Stomach (tissue), 9 donors: Measurements from ENCODE around the gene SCP2. TPM values are rescaled to one million over a fixed set of nuclear protein-coding genes. Genes with fewer than 3 reads are reported as not detected.
A peak's percentile ranks its signal among the peaks of the same experiment; 100 is the strongest.

Source experiments
- DNase-seq, 2 donors: peaks; one replicate each; pipeline versions ENCODE4 v3.0.0 to v3.0.0-alpha.2; 2013 to 2019
- H3K27ac ChIP-seq, 5 donors: fragments of 200-600 bp in 4 of 5; sonication (generic) in 4 of 5; one replicate each; pipeline ENCODE4 v1.5.1; 2013 to 2019; ENCODE audit warnings: mild to moderate bottlenecking in 1 of 5, moderate library complexity in 1 of 5
- H3K27me3 ChIP-seq, 3 donors: fragments of 200-600 bp; sonication (generic); one replicate each; pipeline ENCODE4 v1.5.1; 2017 to 2019; ENCODE audit warnings: mixed run types in 1 of 3
- H3K36me3 ChIP-seq, 4 donors: fragments of 200-600 bp; sonication (generic); 1 replicate in 3 of 4; 2 replicates in 1 of 4; pipeline ENCODE4 v1.5.1; 2016 to 2019
- H3K4me1 ChIP-seq, 4 donors: fragments of 200-600 bp; sonication (generic); one replicate each; pipeline ENCODE4 v1.5.1; 2016 to 2019
- H3K4me3 ChIP-seq, 4 donors: fragments of 200-600 bp; sonication (generic) in 3 of 4; one replicate each; pipeline ENCODE4 v1.5.1; 2016 to 2019; ENCODE audit warnings: mild to moderate bottlenecking in 1 of 4
- H3K9me3 ChIP-seq, 4 donors: fragments of 200-600 bp; sonication (generic); one replicate each; pipeline ENCODE4 v1.5.1; 2016 to 2019
- EP300 ChIP-seq: sonication (generic); formaldehyde crosslinking; IDR thresholded peaks from one replicate; pipeline ENCODE4 v1.6.1; 2017; ENCODE audit warnings: antibody characterized with exemption
- POLR2A ChIP-seq, 4 donors: fragments of 450-650 bp; IDR thresholded peaks; one replicate each; pipeline ENCODE4 v1.6.1; 2016; ENCODE audit warnings: antibody characterized with exemption in 4 of 4, control low read depth in 2 of 4, mild to moderate bottlenecking in 1 of 4, moderate library complexity in 1 of 4
- POLR2AphosphoS5 ChIP-seq, 3 donors: sonication (generic); formaldehyde crosslinking; IDR thresholded peaks; one replicate each; pipeline ENCODE4 v1.6.1; 2016; ENCODE audit warnings: antibody characterized with exemption in 3 of 3
- WGBS, 5 donors: extraction: QIAGEN DNeasy Blood & Tissue Kit in 3 of 5; methylation state at CpG; one replicate each; pipeline versions ENCODE4 v1.1.5 to v1.1.7; 2013 to 2018; 5-methylcytosine and 5-hydroxymethylcytosine counted together
- intact Hi-C: fragments of 100-400 bp; cut with DNase I; formaldehyde crosslinking; loops from one replicate; pipeline ENCODE4 v1.15.1; 2023; ENCODE audit warnings: low total_unique reads
- polyA plus RNA-seq, 3 donors: library from polyadenylated mRNA; stranded (reverse); fragments of 200-250 nt; gene quantifications; one replicate each; pipeline ENCODE4 v1.2.3, GENCODE V29; 2013
- total RNA-seq, 5 donors: library from RNA; depleted of rRNA; stranded (reverse); fragments of >200 nt; gene quantifications; one replicate each; pipeline versions ENCODE4 v1.1.0 to v1.2.3, GENCODE V29; 2014 to 2016
- TF ChIP-seq, protein P1 (sequence below), 7 experiments: fragments of 450-650 bp in 4 of 7; fragments of 200-600 bp in 3 of 7; sonication (generic) in 3 of 7; IDR thresholded peaks; one replicate each; pipeline ENCODE4 v1.5.1; 2016 to 2019; ENCODE audit warnings: antibody characterized with exemption in 7 of 7, control low read depth in 2 of 7, mild to moderate bottlenecking in 1 of 7
- donor health status: healthy with polysubstance abuse.
- donor health status: Bipolar disorder and iron deficiency.
- donor health status: healthy.

Gene SCP2
- total and polyA plus RNA-seq, 8 donors, result 45.1 to 347 (median 97.0) TPM

DNA sequence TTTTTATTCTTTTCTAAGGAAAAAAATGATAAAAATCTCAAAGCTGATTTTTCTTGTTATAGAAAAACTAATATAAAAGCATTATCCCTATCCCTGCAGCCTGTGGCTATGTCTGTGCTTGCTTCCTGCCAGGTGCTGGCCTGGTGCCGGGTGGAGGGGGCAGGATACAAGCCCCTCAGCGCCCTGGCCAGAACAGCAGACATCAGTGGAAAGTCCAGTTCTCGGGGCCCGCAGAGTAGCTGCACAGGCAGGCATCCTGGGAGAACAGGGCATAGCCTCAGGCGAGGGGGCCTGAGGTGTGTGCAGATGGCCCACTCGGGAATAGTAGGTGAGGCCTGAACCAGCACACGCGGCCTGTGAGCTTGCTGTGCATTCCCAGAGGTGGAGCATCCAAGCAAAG, 158.3 kb downstream of the SCP2 start:
- WGBS, 5 donors, result 92 to 97% (median 95%) methylated on average over 4 to 8 of the region's 8 CpGs
- H3K9me3 ChIP-seq, result no peaks in the 10 kb centered on the region
- peaks cover 0 to 27% (median 10%) of the 10 kb centered on the region in 4 donors for H3K4me1 ChIP-seq
- H3K27ac ChIP-seq, result no peak overlapping the region
- intact Hi-C loops, result no loop called here
- TF ChIP-seq POLR2A (IDR thresholded peaks at IDR 0.05), result no peak
- no peak for TF ChIP-seq EP300
- TF ChIP-seq, protein P1, sequence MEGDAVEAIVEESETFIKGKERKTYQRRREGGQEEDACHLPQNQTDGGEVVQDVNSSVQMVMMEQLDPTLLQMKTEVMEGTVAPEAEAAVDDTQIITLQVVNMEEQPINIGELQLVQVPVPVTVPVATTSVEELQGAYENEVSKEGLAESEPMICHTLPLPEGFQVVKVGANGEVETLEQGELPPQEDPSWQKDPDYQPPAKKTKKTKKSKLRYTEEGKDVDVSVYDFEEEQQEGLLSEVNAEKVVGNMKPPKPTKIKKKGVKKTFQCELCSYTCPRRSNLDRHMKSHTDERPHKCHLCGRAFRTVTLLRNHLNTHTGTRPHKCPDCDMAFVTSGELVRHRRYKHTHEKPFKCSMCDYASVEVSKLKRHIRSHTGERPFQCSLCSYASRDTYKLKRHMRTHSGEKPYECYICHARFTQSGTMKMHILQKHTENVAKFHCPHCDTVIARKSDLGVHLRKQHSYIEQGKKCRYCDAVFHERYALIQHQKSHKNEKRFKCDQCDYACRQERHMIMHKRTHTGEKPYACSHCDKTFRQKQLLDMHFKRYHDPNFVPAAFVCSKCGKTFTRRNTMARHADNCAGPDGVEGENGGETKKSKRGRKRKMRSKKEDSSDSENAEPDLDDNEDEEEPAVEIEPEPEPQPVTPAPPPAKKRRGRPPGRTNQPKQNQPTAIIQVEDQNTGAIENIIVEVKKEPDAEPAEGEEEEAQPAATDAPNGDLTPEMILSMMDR (IDR thresholded peaks at IDR 0.05), result no peak
- H3K4me3 ChIP-seq, result no peak overlapping the region
- no peaks in the 10 kb centered on the region for H3K27me3 ChIP-seq
- DNase-seq, result no peak
- H3K36me3 ChIP-seq, result peaks cover 0 to 77% (median 30%) of the 10 kb centered on the region in 4 donors

DNA sequence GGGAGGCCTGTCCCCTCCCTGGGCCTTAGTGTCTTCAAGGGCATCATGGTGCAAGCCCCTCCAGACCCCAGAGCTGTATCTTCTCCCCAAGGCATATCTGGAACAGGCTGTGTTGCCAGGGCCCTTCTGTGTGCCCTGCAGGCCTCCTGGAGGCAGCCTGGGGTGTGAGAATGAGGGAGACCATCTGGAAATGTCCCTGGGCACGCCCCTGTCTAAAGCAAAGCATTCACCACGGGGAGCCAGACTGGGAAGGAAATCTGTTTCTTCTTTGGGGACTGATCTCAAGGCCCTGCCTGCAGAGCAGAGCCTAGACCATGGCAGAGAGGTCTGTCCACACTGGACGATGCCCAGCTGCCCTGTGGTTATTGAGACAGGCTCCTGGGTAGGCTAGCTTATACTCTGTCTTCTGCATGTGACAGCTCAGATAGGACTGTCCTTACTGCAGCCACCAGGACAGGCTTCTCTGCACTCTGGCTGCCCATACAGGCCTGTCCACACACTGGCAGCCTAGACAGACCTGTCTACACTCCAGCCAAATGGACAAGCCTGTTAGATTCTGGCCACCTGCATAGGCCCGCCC, 159.5 kb downstream of the SCP2 start:
- WGBS, 5 donors, result 50 to 77% (median 70%) methylated on average over 4 of the region's 4 CpGs
- TF ChIP-seq, protein P1 (IDR thresholded peaks at IDR 0.05), result no peak
- no peaks in the 10 kb centered on the region for H3K27me3 ChIP-seq
- peaks cover 0 to 65% (median 21%) of the 10 kb centered on the region in 4 donors for H3K36me3 ChIP-seq
- intact Hi-C loops, result no loop called here
- H3K27ac ChIP-seq, result peak overlapping the region in 1 of 5 donors; percentile 1
- H3K9me3 ChIP-seq, result no peaks in the 10 kb centered on the region
- no peak for DNase-seq
- peaks cover 10 to 36% (median 20%) of the 10 kb centered on the region in 4 donors for H3K4me1 ChIP-seq
- no peak overlapping the region for H3K4me3 ChIP-seq

DNA sequence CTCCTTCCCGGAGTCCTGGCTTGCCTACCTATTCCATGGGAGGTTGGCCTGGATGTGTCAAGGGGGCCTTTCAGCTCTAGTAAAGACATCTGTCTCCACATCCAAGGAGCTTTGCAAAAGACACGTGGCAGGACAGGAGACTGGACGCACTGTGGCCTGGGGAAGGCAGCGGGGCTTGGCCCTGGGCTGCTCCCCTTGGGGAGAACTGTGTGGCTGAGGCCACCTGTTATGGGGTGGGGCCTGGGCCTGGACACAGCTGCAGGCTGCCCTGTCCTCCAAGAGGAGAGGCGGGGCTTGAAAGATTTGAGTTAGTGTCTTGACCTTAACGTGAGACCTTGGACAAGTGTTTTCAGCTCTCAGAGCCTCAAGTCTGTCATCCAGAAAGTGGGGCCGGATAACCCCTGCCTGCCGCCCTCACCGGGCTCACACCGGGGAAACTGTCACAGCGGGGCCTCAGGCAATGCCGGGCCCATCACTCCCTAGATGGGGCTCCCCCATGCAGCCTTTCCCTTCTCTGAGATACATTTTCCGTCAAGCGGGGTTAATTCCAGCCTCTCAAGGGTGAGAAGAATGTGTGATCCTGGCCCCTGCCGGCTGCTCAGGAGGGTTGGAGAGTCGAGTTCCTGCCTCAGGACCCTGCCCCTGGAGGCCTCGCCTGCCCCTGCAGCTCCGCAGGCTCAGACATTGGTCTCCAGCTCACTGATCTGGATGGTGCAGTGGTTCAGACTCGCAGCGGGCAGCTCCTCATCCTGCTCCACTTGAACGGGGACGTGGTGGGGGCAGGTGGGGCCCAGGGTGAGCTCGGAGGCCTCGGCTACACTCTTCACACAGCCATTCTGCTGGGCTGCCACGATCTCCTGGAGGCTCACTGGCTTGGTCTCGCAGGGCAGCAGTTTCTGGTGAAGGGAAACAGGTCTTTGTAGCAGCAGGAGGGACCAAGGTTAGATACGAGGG, 160.5 kb downstream of the SCP2 start:
- TF ChIP-seq POLR2AphosphoS5 (IDR thresholded peaks at IDR 0.05), result no peak
- no peak for TF ChIP-seq EP300
- TF ChIP-seq, protein P1 (IDR thresholded peaks at IDR 0.05), result no peak
- no peak for TF ChIP-seq POLR2A (IDR thresholded peaks at IDR 0.05)
- Histone ChIP-seq H3K4me1 (peaks cover 10 to 36% (median 23%) of the 10 kb centered on the region in 4 donors), H3K27ac (no peak overlapping the region), H3K27me3 (peaks cover 0 to 5% (median 0%) of the 10 kb centered on the region in 3 donors), H3K36me3 (peaks cover 0 to 55% (median 13%) of the 10 kb centered on the region in 4 donors), H3K9me3 (no peaks in the 10 kb centered on the region), H3K4me3 (no peak overlapping the region)
- WGBS, 5 donors, result 88 to 92% (median 89%) methylated on average over 24 to 27 of the region's 27 CpGs
- no peak for DNase-seq
- intact Hi-C loops, result no loop called here

DNA sequence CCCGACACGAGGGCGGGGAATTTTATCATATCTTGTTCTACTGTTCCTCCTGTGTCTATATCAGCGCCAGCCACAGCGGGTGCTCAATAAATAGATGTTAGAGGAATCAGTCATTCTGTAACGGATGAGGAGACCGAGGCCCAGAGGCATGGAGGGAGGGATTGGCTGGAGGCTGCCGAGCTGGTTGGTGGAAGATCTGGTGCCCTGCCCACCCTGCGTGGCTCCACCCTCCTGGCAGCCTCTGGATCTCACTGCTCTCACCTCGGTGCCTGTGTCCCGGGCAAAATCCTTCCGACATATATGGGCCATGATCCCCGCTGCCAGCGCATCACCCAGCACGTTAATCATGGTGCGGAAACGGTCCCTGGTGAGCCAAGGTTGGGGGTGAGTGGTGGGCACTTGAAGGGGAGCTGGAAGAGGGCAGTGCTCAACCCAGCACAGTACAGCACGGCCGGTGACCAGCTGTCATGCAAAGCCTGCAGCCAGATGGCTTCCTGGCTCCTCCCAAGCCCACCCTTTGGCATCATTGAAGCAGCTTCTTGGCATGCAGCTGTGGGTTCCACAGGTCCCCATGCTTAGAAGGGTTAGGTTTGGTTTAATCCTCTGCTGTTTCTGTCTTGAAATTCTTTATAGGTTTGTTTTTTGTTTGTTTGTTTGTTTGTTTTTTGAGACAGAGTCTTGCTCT, 161.7 kb downstream of the SCP2 start:
- WGBS, 5 donors, result 86 to 94% (median 90%) methylated on average over 11 to 19 of the region's 19 CpGs
- intact Hi-C loops, result no loop called here
- H3K4me1 ChIP-seq, result peaks cover 10 to 36% (median 26%) of the 10 kb centered on the region in 4 donors

More for the DNA sequence above, 161.7 kb downstream of the SCP2 start:
- H3K9me3 ChIP-seq, result no peaks in the 10 kb centered on the region
- H3K27ac ChIP-seq, result peak overlapping the region in 1 of 5 donors; percentile 22
- TF ChIP-seq EP300 (no peak), POLR2A (IDR thresholded peaks at IDR 0.05) (no peak), POLR2AphosphoS5 (IDR thresholded peaks at IDR 0.05) (no peak)
- TF ChIP-seq, protein P1 (IDR thresholded peaks at IDR 0.05), result no peak
- no peak overlapping the region for H3K4me3 ChIP-seq
- H3K27me3 ChIP-seq, result peaks cover 0 to 5% (median 0%) of the 10 kb centered on the region in 3 donors
- no peak for DNase-seq
- peaks cover 0 to 43% (median 5%) of the 10 kb centered on the region in 4 donors for H3K36me3 ChIP-seq
